OCI-LY7 (cell line): Measurements from ENCODE around the gene SLC25A29. TPM values are rescaled to one million over a fixed set of nuclear protein-coding genes. Genes with fewer than 3 reads are reported as not detected.

Experiments
- BruUV-seq: library from RNA; stranded (reverse); fragments of 400-500 nt; replicated peaks from 2 replicates; lab custom pipeline; 2021; lab: Mats Ljungman, UMichigan
- CTCF ChIA-PET: fragments of 300-600 bp; sonication (Branson Sonifier 250); formaldehyde crosslinking; loops from one replicate; lab custom pipeline; 2022; ENCODE audit warnings: antibody characterized with exemption; ENCODE audit not compliant: unreplicated experiment; lab: Charles Lee
- POLR2A ChIA-PET: fragments of 300-600 bp; sonication (Branson Sonifier 250); formaldehyde crosslinking; loops from one replicate; lab custom pipeline; 2022; ENCODE audit warnings: antibody characterized with exemption; lab: Charles Lee
- DNase-seq: peaks from one replicate; pipeline ENCODE4 v3.0.0-alpha.2; 2015; ENCODE audit warnings: low spot score
- H2AFZ ChIP-seq: fragments of 200-600 bp; sonication (generic), shearing (Covaris generic); 2 replicates; pipeline ENCODE4 v1.6.1; 2014; ENCODE audit warnings: mild to moderate bottlenecking, antibody characterized with exemption, low read length, moderate library complexity
- H3K27ac ChIP-seq: fragments of 200-600 bp; sonication (generic); 2 replicates; pipeline ENCODE4 v1.5.1; 2014; ENCODE audit warnings: mixed run types, low read depth, mild to moderate bottlenecking, moderate library complexity, low read length, inconsistent platforms; ENCODE audit not compliant: poor library complexity, severe bottlenecking
- H3K36me3 ChIP-seq: fragments of 200-600 bp; sonication (generic); 2 replicates; pipeline ENCODE4 v1.6.1; 2014; ENCODE audit warnings: mild to moderate bottlenecking, antibody characterized with exemption, low read length, moderate library complexity, mixed read lengths; ENCODE audit not compliant: insufficient read depth
- H3K4me1 ChIP-seq: fragments of 200-600 bp; sonication (generic); 2 replicates; pipeline ENCODE4 v1.5.1; 2014; ENCODE audit warnings: mild to moderate bottlenecking, low read length; ENCODE audit not compliant: insufficient read depth, poor library complexity, severe bottlenecking
- H3K4me2 ChIP-seq: fragments of 200-600 bp; sonication (generic); 2 replicates; pipeline ENCODE4 v1.6.1; 2014; ENCODE audit warnings: mild to moderate bottlenecking, low read length
- H3K4me3 ChIP-seq: fragments of 200-600 bp; sonication (generic); 2 replicates; pipeline ENCODE4 v1.5.1; 2014; ENCODE audit warnings: mild to moderate bottlenecking, low read depth, low read length; ENCODE audit not compliant: poor library complexity, severe bottlenecking
- H3K79me2 ChIP-seq: fragments of 200-600 bp; sonication (generic); 2 replicates; pipeline ENCODE4 v1.6.1; 2016; ENCODE audit warnings: low read depth, mild to moderate bottlenecking, low read length, moderate library complexity, mixed read lengths; ENCODE audit not compliant: insufficient read depth
- H3K9me2 ChIP-seq: fragments of 200-600 bp; sonication (generic); 2 replicates; pipeline ENCODE4 v1.6.1; 2016; ENCODE audit warnings: mild to moderate bottlenecking, low read length, mixed read lengths; ENCODE audit not compliant: insufficient read depth
- H3K9me3 ChIP-seq: fragments of 200-600 bp; sonication (generic); 2 replicates; pipeline ENCODE4 v1.6.1; 2014; ENCODE audit warnings: mild to moderate bottlenecking, mixed run types, low read length, mixed read lengths
- H4K20me1 ChIP-seq: fragments of 200-600 bp; sonication (generic); 2 replicates; pipeline ENCODE4 v1.6.1; 2014; ENCODE audit warnings: mild to moderate bottlenecking, antibody characterized with exemption, low read length, moderate library complexity, mixed read lengths; ENCODE audit not compliant: insufficient read depth
- EZH2phosphoT487 ChIP-seq: fragments of 200-600 bp; sonication (generic); IDR thresholded peaks from 2 replicates; pipeline ENCODE4 v1.6.1; 2018; ENCODE audit warnings: low read depth, borderline replicate concordance, mild to moderate bottlenecking, mixed run types, antibody characterized with exemption, low read length, moderate library complexity, mixed read lengths
- intact Hi-C: fragments of 100-400 bp; cut with micrococcal nuclease; formaldehyde crosslinking; loops from one replicate; pipeline ENCODE4 v1.10.0; 2022; ENCODE audit not compliant: unreplicated experiment
- total RNA-seq, 2 experiments: library from RNA; depleted of rRNA in 1 of 2; stranded (reverse); fragments of >200 nt in 1 of 2; shearing (Covaris generic) in 1 of 2; gene quantifications; 2 replicates each; pipeline ENCODE4 v1.2.3, GENCODE V29; 2014 to 2022
- TF ChIP-seq, protein P1 (sequence below): fragments of 200-600 bp; sonication (generic); conservative IDR thresholded peaks from 2 replicates; pipeline ENCODE4 v1.5.1; 2014; ENCODE audit warnings: mild to moderate bottlenecking, antibody characterized with exemption, low read length, moderate library complexity, mixed read lengths

SLC25A29 gene
- total RNA-seq, 2 experiments from 2014 or later, result 14.6 to 34.8 TPM

DNA sequence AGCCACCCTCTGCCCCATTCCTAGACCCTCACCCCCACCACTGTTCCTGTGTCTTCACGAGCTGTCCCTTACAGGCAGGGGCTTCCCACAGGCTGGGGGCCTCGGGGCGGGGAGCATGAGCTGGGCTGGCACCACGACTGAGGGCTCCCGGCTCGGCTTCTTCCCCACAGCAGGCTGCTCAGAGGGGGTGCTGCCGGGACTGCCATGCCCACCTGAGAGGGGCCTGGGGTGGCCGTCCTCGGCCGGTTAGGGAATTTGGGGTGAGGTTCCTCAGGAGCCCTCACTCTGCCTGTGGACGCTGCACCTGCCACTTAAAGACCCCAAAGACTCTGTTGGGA is 23.7 kb upstream of the SLC25A29 start:
- Histone ChIP-seq H3K4me1 (peaks cover 6% of the 10 kb centered on the region), H3K79me2 (no peaks in the 10 kb centered on the region), H3K9me2 (no peaks in the 10 kb centered on the region), H3K4me2 (no peak overlapping the region), H3K9me3 (no peaks in the 10 kb centered on the region), H3K36me3 (no peaks in the 10 kb centered on the region), H2AFZ (no peak overlapping the region), H3K27ac (no peak overlapping the region), H3K4me3 (no peak overlapping the region), H4K20me1 (no peaks in the 10 kb centered on the region)
- BruUV-seq, result no TSS peak
- ChIA-PET POLR2A (interaction anchor here (0.6 kb wide), 1 partner anchor 338 kb away, joined by 3 read pairs; no protein-coding TSS in a partner anchor), CTCF (interaction anchor here (0.6 kb wide), 1 partner anchor 28 kb away, joined by 3 read pairs; no protein-coding TSS in a partner anchor)
- intact Hi-C loops, result no loop called here
- TF ChIP-seq EZH2phosphoT487, result no peak
- TF ChIP-seq, protein P1, sequence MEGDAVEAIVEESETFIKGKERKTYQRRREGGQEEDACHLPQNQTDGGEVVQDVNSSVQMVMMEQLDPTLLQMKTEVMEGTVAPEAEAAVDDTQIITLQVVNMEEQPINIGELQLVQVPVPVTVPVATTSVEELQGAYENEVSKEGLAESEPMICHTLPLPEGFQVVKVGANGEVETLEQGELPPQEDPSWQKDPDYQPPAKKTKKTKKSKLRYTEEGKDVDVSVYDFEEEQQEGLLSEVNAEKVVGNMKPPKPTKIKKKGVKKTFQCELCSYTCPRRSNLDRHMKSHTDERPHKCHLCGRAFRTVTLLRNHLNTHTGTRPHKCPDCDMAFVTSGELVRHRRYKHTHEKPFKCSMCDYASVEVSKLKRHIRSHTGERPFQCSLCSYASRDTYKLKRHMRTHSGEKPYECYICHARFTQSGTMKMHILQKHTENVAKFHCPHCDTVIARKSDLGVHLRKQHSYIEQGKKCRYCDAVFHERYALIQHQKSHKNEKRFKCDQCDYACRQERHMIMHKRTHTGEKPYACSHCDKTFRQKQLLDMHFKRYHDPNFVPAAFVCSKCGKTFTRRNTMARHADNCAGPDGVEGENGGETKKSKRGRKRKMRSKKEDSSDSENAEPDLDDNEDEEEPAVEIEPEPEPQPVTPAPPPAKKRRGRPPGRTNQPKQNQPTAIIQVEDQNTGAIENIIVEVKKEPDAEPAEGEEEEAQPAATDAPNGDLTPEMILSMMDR, result no peak
- no peak for DNase-seq

GRCh38 chr14:100329233-100330006 is 23.2 kb upstream of the SLC25A29 start:
- H3K4me1 ChIP-seq, result peaks cover 6% of the 10 kb centered on the region
- H3K9me3 ChIP-seq, result no peaks in the 10 kb centered on the region
- no peaks in the 10 kb centered on the region for H3K79me2 ChIP-seq
- H3K4me3 ChIP-seq, result no peak overlapping the region
- CTCF ChIA-PET, result no interaction called here
- H3K9me2 ChIP-seq, result no peaks in the 10 kb centered on the region
- no peak for DNase-seq
- no peak overlapping the region for H3K27ac ChIP-seq
- H3K36me3 ChIP-seq, result no peaks in the 10 kb centered on the region
- H3K4me2 ChIP-seq, result no peak overlapping the region
- H4K20me1 ChIP-seq, result no peaks in the 10 kb centered on the region
- intact Hi-C loops, result no loop called here
- POLR2A ChIA-PET, result no interaction called here
- no peak overlapping the region for H2AFZ ChIP-seq
- TF ChIP-seq, protein P1, result no peak
- no peak for TF ChIP-seq EZH2phosphoT487
- no TSS peak for BruUV-seq

DNA sequence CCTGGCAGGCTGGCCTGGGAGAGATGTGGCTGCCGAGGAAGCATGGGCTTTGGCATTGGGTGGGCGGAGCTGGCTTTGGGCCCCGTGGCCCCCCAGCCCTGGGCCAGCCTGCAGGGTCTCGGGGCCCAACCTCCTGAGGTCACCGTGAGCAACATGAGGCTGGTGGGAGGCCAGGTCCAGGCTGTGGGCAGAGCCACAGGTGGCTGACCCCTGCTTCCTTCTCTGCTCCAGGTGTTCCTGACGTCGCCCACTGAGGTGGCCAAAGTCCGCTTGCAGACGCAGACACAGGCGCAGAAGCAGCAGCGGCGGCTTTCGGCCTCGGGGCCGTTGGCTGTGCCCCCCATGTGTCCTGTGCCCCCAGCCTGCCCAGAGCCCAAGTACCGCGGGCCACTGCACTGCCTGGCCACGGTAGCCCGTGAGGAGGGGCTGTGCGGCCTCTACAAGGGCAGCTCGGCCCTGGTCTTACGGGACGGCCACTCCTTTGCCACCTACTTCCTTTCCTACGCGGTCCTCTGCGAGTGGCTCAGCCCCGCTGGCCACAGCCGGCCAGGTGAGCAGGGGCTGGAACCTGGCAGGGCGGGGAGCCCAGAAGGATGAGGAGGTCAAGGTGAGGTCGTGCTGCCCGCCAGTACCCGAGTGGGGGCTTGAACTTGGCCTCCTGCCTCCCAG is 22.4 kb upstream of the SLC25A29 start:
- Histone ChIP-seq H3K9me2 (no peaks in the 10 kb centered on the region), H3K36me3 (no peaks in the 10 kb centered on the region), H3K4me2 (no peak overlapping the region), H3K79me2 (no peaks in the 10 kb centered on the region), H4K20me1 (no peaks in the 10 kb centered on the region), H3K27ac (no peak overlapping the region), H3K4me3 (no peak overlapping the region), H2AFZ (no peak overlapping the region), H3K4me1 (peaks cover 6% of the 10 kb centered on the region), H3K9me3 (no peaks in the 10 kb centered on the region)
- no TSS peak for BruUV-seq
- TF ChIP-seq, protein P1, result no peak
- TF ChIP-seq EZH2phosphoT487, result no peak
- DNase-seq, result no peak
- ChIA-PET POLR2A (no interaction called here), CTCF (no interaction called here)
- intact Hi-C loops, result no loop called here
